K562 (cell line): ENCODE data around the gene MAST3. TPM values are rescaled to one million over a fixed set of nuclear protein-coding genes. Genes with fewer than 3 reads are reported as not detected.

Experiments
- ATF7 ChIP-seq: fragments of 450-650 bp; IDR thresholded peaks from 2 replicates; pipeline ENCODE4 v1.7.1; 2014; ENCODE audit warnings: mild to moderate bottlenecking, moderate library complexity
- BHLHE40 ChIP-seq: IDR thresholded peaks from 2 replicates; pipeline ENCODE4 v1.6.1; 2011; ENCODE audit warnings: low read length, improper control_type of control experiment
- CREM ChIP-seq: IDR thresholded peaks from 2 replicates; pipeline ENCODE4 v1.6.1; 2014; ENCODE audit warnings: antibody characterized with exemption, low read depth
- HCFC1 ChIP-seq: IDR thresholded peaks from 2 replicates; pipeline ENCODE4 v1.6.1; 2012; ENCODE audit warnings: low read depth, low read length, improper control_type of control experiment
- MAZ ChIP-seq, 2 experiments: fragments of 450-650 bp in 1 of 2; sonication (generic) in 1 of 2; formaldehyde crosslinking; IDR thresholded peaks in 1 of 2; conservative IDR thresholded peaks in 1 of 2; 2 replicates each; pipeline versions ENCODE4 v1.4.0 to v1.5.0; 2020; ENCODE audit warnings: mild to moderate bottlenecking in 1 of 2, missing genetic modification reagents in 1 of 2
- SMARCC2 ChIP-seq: fragments of 450-650 bp; IDR thresholded peaks from 2 replicates; pipeline ENCODE4 v1.6.1; 2017; ENCODE audit warnings: antibody characterized with exemption, moderate library complexity, mild to moderate bottlenecking, low read depth
- TRIM28 ChIP-seq: fragments of 450-650 bp; IDR thresholded peaks from 2 replicates; pipeline ENCODE4 v1.6.1; 2017
- ZBTB9 ChIP-seq: fragments of 450-650 bp; formaldehyde crosslinking; IDR thresholded peaks from 2 replicates; pipeline ENCODE4 v1.4.0; 2020; ENCODE audit warnings: mild to moderate bottlenecking, moderate library complexity
- ZNF311 ChIP-seq: fragments of 250-450 bp; sonication (Bioruptor Pico); IDR thresholded peaks from 2 replicates; pipeline ENCODE4 v1.4.0; 2020; ENCODE audit warnings: mild to moderate bottlenecking, moderate library complexity
- polyA plus RNA-seq, 8 experiments: library from polyadenylated mRNA; depleted of rRNA in 4 of 8; stranded (reverse) in 5 of 8; unstranded in 3 of 8; fragments of >200 nt; fragmentation: Nextera tagmentation in 2 of 8; fragmentation: Illumina TruSeq in 1 of 8; extraction: Ambion mirVana in 2 of 8; extraction: Trizol in 1 of 8; gene quantifications; 2 replicates each; pipeline versions ENCODE4 v1.2.1 to v1.2.3, GENCODE V29; 2011 to 2014; ENCODE audit warnings: inconsistent platforms in 1 of 8, missing spikeins in 1 of 8
- total RNA-seq, 7 experiments: library from RNA; depleted of rRNA in 6 of 7; stranded (reverse); fragments of >200 nt in 6 of 7; fragmentation: Illumina TruSeq in 2 of 7; extraction: Trizol in 2 of 7; gene quantifications; 2 replicates each; pipeline versions ENCODE4 v1.2.1 to v1.2.3, GENCODE V29; 2011 to 2021; ENCODE audit warnings: low replicate concordance in 1 of 7
- TF ChIP-seq, protein P1 (sequence below): sonication (generic); formaldehyde crosslinking; IDR thresholded peaks from 2 replicates; pipeline ENCODE4 v1.8.0; 2022; ENCODE audit warnings: mild to moderate bottlenecking, missing genetic modification reagents
- TF ChIP-seq, protein P2 (sequence below), 2 experiments: fragments of 450-650 bp; conservative IDR thresholded peaks; 2 replicates each; pipeline ENCODE4 v1.6.1; 2017; ENCODE audit warnings: mild to moderate bottlenecking in 2 of 2, moderate library complexity in 2 of 2
- TF ChIP-seq, protein P3 (sequence below), 3 experiments: fragments of 200-800 bp in 1 of 3; sonication (Bioruptor generic) in 1 of 3; sonication (generic) in 1 of 3; formaldehyde crosslinking in 1 of 3; IDR thresholded peaks; 2 replicates each; pipeline versions ENCODE4 v1.6.1 to v1.8.0; 2016 to 2022; ENCODE audit warnings: mild to moderate bottlenecking in 2 of 3, missing compliant biosample characterization in 2 of 3, missing genetic modification characterization in 2 of 3, missing genetic modification reagents in 1 of 3
- TF ChIP-seq, protein P4 (sequence below): fragments of 250-450 bp; sonication (Bioruptor Pico); IDR thresholded peaks from 2 replicates; pipeline ENCODE4 v1.8.0; 2021; ENCODE audit warnings: mild to moderate bottlenecking, moderate library complexity
- TF ChIP-seq, protein P5 (sequence below): fragments of 250-450 bp; sonication (Bioruptor Pico); IDR thresholded peaks from 2 replicates; pipeline ENCODE4 v1.8.0; 2022; ENCODE audit warnings: inconsistent platforms

MAST3 gene
- total and polyA plus RNA-seq, 9 of the 15 experiments (the other 6 are each of a cell fraction or from before 2014, with no cell fraction given) = 0.94 to 9.9 (median 2.4) TPM

GRCh38 chr19:18117692-18118378 lies 20.3 kb downstream of the MAST3 start (continued):
- TF ChIP-seq HCFC1 = 0 out of 2 replicates have a peak, but pooled peaks have one; percentile 26
- TF ChIP-seq SMARCC2 = no peak
- no peak for TF ChIP-seq ZNF311
- TF ChIP-seq, protein P1, sequence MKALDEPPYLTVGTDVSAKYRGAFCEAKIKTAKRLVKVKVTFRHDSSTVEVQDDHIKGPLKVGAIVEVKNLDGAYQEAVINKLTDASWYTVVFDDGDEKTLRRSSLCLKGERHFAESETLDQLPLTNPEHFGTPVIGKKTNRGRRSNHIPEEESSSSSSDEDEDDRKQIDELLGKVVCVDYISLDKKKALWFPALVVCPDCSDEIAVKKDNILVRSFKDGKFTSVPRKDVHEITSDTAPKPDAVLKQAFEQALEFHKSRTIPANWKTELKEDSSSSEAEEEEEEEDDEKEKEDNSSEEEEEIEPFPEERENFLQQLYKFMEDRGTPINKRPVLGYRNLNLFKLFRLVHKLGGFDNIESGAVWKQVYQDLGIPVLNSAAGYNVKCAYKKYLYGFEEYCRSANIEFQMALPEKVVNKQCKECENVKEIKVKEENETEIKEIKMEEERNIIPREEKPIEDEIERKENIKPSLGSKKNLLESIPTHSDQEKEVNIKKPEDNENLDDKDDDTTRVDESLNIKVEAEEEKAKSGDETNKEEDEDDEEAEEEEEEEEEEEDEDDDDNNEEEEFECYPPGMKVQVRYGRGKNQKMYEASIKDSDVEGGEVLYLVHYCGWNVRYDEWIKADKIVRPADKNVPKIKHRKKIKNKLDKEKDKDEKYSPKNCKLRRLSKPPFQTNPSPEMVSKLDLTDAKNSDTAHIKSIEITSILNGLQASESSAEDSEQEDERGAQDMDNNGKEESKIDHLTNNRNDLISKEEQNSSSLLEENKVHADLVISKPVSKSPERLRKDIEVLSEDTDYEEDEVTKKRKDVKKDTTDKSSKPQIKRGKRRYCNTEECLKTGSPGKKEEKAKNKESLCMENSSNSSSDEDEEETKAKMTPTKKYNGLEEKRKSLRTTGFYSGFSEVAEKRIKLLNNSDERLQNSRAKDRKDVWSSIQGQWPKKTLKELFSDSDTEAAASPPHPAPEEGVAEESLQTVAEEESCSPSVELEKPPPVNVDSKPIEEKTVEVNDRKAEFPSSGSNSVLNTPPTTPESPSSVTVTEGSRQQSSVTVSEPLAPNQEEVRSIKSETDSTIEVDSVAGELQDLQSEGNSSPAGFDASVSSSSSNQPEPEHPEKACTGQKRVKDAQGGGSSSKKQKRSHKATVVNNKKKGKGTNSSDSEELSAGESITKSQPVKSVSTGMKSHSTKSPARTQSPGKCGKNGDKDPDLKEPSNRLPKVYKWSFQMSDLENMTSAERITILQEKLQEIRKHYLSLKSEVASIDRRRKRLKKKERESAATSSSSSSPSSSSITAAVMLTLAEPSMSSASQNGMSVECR (CRISPR knock-in tag) = peak; percentile 25; the same call in 1 of the 2 replicates
- TF ChIP-seq MAZ (CRISPR knock-in tag; conservative IDR thresholded peaks at IDR 0.05 in 1 of 2, IDR thresholded peaks at IDR 0.05 in 1 of 2) = peak in 1 of 2 experiments; percentile 13; a peak in 1 of 4 replicates
- TF ChIP-seq ZBTB9 (CRISPR knock-in tag) = 0 out of 2 replicates have a peak, but pooled peaks have one; percentile 30
- TF ChIP-seq, protein P2, sequence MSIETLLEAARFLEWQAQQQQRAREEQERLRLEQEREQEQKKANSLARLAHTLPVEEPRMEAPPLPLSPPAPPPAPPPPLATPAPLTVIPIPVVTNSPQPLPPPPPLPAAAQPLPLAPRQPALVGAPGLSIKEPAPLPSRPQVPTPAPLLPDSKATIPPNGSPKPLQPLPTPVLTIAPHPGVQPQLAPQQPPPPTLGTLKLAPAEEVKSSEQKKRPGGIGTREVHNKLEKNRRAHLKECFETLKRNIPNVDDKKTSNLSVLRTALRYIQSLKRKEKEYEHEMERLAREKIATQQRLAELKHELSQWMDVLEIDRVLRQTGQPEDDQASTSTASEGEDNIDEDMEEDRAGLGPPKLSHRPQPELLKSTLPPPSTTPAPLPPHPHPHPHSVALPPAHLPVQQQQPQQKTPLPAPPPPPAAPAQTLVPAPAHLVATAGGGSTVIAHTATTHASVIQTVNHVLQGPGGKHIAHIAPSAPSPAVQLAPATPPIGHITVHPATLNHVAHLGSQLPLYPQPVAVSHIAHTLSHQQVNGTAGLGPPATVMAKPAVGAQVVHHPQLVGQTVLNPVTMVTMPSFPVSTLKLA (conservative IDR thresholded peaks at IDR 0.05) = peak in 1 of 2 experiments; percentile 36; a peak in 2 of 4 replicates
- 0 out of 2 replicates have a peak, but pooled peaks have one; percentile 32 for TF ChIP-seq ATF7
- no peak for TF ChIP-seq TRIM28
- TF ChIP-seq, protein P3, sequence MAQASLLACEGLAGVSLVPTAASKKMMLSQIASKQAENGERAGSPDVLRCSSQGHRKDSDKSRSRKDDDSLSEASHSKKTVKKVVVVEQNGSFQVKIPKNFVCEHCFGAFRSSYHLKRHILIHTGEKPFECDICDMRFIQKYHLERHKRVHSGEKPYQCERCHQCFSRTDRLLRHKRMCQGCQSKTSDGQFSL (CRISPR knock-in tag; IDR thresholded peaks at IDR 0.05) = peak; percentile 88
- TF ChIP-seq, protein P3 (tag; IDR thresholded peaks at IDR 0.05) = peak in 1 of 2 experiments; percentile 73; a peak in 1 of 4 replicates
- no peak for TF ChIP-seq CREM
- peak; percentile 57; the same call in 1 of the 2 replicates for TF ChIP-seq BHLHE40
- TF ChIP-seq, protein P4, sequence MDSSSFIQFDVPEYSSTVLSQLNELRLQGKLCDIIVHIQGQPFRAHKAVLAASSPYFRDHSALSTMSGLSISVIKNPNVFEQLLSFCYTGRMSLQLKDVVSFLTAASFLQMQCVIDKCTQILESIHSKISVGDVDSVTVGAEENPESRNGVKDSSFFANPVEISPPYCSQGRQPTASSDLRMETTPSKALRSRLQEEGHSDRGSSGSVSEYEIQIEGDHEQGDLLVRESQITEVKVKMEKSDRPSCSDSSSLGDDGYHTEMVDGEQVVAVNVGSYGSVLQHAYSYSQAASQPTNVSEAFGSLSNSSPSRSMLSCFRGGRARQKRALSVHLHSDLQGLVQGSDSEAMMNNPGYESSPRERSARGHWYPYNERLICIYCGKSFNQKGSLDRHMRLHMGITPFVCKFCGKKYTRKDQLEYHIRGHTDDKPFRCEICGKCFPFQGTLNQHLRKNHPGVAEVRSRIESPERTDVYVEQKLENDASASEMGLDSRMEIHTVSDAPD = no peak
- TF ChIP-seq, protein P5, sequence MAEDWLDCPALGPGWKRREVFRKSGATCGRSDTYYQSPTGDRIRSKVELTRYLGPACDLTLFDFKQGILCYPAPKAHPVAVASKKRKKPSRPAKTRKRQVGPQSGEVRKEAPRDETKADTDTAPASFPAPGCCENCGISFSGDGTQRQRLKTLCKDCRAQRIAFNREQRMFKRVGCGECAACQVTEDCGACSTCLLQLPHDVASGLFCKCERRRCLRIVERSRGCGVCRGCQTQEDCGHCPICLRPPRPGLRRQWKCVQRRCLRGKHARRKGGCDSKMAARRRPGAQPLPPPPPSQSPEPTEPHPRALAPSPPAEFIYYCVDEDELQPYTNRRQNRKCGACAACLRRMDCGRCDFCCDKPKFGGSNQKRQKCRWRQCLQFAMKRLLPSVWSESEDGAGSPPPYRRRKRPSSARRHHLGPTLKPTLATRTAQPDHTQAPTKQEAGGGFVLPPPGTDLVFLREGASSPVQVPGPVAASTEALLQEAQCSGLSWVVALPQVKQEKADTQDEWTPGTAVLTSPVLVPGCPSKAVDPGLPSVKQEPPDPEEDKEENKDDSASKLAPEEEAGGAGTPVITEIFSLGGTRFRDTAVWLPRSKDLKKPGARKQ = no peak
